ENCODE data around the gene KRTAP2-4. TPM values are rescaled to one million over a fixed set of nuclear protein-coding genes. Genes with fewer than 3 reads are reported as not detected.
"Not testable (repeated sequence)": the region's sequence is repeated elsewhere in the genome, so short reads cannot be mapped to it uniquely, and the experiment has no call there.

The KRTAP2-4 gene
- total RNA-seq, 1 experiment from 2014 or later = not detected

GRCh38 chr17:41037853-41038350 lies 27.8 kb downstream of the KRTAP2-4 start:
- Histone ChIP-seq H4K5ac (ENCODE audit: insufficient read length, low read depth, low read length) (no peak overlapping the region), H3K79me2 (ENCODE audit: insufficient read depth, low read length) (no peaks in the 10 kb centered on the region), H2AFZ (ENCODE audit: low read length) (no peak overlapping the region), H3K79me1 (ENCODE audit: insufficient read depth, low read depth, low read length, poor library complexity, severe bottlenecking) (no peaks in the 10 kb centered on the region), H3K4ac (ENCODE audit: low read depth, low read length) (no peak overlapping the region), H4K8ac (replicated peaks; ENCODE audit: insufficient read length, low read depth, low read length) (no peak overlapping the region), H3K56ac (ENCODE audit: insufficient read length, low read depth, low read length) (no peak overlapping the region), H3K27me3 (ENCODE audit: insufficient read depth, low read length) (no peaks in the 10 kb centered on the region), H3K9ac (ENCODE audit: extremely low read depth, insufficient read length, low read length) (no peak overlapping the region), H3K27ac (ENCODE audit: insufficient read length, low read depth, low read length) (no peak overlapping the region), H3K4me1 (ENCODE audit: insufficient read depth, low read length) (peaks cover 2% of the 10 kb centered on the region; the same call in 1 of the 2 replicates), H3K14ac (ENCODE audit: insufficient read depth, low read length) (no peak overlapping the region), H3K9me3 (ENCODE audit: control insufficient read depth, low read depth, low read length) (no peaks in the 10 kb centered on the region), H2BK5ac (ENCODE audit: insufficient read length, low read length) (no peak overlapping the region), H2BK12ac (ENCODE audit: insufficient read length, low read depth, low read length) (no peak overlapping the region), H3T11ph (ENCODE audit: low read length) (no peak overlapping the region), H2BK15ac (ENCODE audit: low read depth, low read length) (no peak overlapping the region), H3K18ac (ENCODE audit: insufficient read length, low read depth, low read length) (no peak overlapping the region), H3K23me2 (ENCODE audit: insufficient read length, low read depth, low read length, poor library complexity, severe bottlenecking) (no peaks in the 10 kb centered on the region), H3K4me2 (ENCODE audit: insufficient read depth, insufficient read length, low read length) (no peak overlapping the region), H2AK5ac (ENCODE audit: insufficient read length, low read length) (no peak overlapping the region), H2BK120ac (ENCODE audit: low read depth, low read length, poor library complexity, severe bottlenecking) (no peak overlapping the region), H4K91ac (ENCODE audit: insufficient read length, low read depth, low read length) (no peak overlapping the region), H2BK20ac (ENCODE audit: low read depth, low read length, poor library complexity, severe bottlenecking) (no peak overlapping the region), H3K23ac (ENCODE audit: insufficient read length, low read depth, low read length) (no peak overlapping the region), H4K20me1 (ENCODE audit: control insufficient read depth, insufficient read depth, insufficient read length) (no peaks in the 10 kb centered on the region)
- Mint-ChIP-seq H3K4me1 (peaks cover 34 to 36% of the 10 kb centered on the region in 2 experiments), H3K9me3 (no peaks in the 10 kb centered on the region; a peak in 1 of 5 replicates), H3K4me3 (no peak overlapping the region), H3K27ac (peak overlapping the region in 1 of 3 experiments; percentile 12; a peak in 1 of 7 replicates), H3K36me3 (ENCODE audit: insufficient read depth in 1 of 3, low read depth in 3 of 3) (no peaks in the 10 kb centered on the region; a peak in 1 of 7 replicates), H3K27me3 (ENCODE audit: low read depth) (no peaks in the 10 kb centered on the region)
- TF ChIP-seq, protein P1, sequence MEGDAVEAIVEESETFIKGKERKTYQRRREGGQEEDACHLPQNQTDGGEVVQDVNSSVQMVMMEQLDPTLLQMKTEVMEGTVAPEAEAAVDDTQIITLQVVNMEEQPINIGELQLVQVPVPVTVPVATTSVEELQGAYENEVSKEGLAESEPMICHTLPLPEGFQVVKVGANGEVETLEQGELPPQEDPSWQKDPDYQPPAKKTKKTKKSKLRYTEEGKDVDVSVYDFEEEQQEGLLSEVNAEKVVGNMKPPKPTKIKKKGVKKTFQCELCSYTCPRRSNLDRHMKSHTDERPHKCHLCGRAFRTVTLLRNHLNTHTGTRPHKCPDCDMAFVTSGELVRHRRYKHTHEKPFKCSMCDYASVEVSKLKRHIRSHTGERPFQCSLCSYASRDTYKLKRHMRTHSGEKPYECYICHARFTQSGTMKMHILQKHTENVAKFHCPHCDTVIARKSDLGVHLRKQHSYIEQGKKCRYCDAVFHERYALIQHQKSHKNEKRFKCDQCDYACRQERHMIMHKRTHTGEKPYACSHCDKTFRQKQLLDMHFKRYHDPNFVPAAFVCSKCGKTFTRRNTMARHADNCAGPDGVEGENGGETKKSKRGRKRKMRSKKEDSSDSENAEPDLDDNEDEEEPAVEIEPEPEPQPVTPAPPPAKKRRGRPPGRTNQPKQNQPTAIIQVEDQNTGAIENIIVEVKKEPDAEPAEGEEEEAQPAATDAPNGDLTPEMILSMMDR (conservative IDR thresholded peaks at IDR 0.05) = no peak
- no peak for DNase-seq
- no CpG with 5 or more reads among the region's 2 CpGs for WGBS (ENCODE audit: extremely low coverage, insufficient read length, low lambda C conversion rate)

- not testable (repeated sequence) for H2BK120ac ChIP-seq (ENCODE audit: low read depth, low read length, poor library complexity, severe bottlenecking); H2AFZ ChIP-seq (ENCODE audit: low read length); H4K8ac ChIP-seq (replicated peaks; ENCODE audit: insufficient read length, low read depth, low read length); H3K9me3 Mint-ChIP-seq; DNase-seq; H2BK12ac ChIP-seq (ENCODE audit: insufficient read length, low read depth, low read length); H3K27ac Mint-ChIP-seq; H2AK5ac ChIP-seq (ENCODE audit: insufficient read length, low read length); H3K14ac ChIP-seq (ENCODE audit: insufficient read depth, low read length); H2BK20ac ChIP-seq (ENCODE audit: low read depth, low read length, poor library complexity, severe bottlenecking); H3K27me3 Mint-ChIP-seq (ENCODE audit: low read depth); H3K27me3 ChIP-seq (ENCODE audit: insufficient read depth, low read length); H4K20me1 ChIP-seq (ENCODE audit: control insufficient read depth, insufficient read depth, insufficient read length); H4K91ac ChIP-seq (ENCODE audit: insufficient read length, low read depth, low read length); H3K4me2 ChIP-seq (ENCODE audit: insufficient read depth, insufficient read length, low read length); H3K27ac ChIP-seq (ENCODE audit: insufficient read length, low read depth, low read length); H3K79me2 ChIP-seq (ENCODE audit: insufficient read depth, low read length); H3K23ac ChIP-seq (ENCODE audit: insufficient read length, low read depth, low read length); H3K9me3 ChIP-seq (ENCODE audit: control insufficient read depth, low read depth, low read length); H2BK15ac ChIP-seq (ENCODE audit: low read depth, low read length); H3K4me3 Mint-ChIP-seq; H3K56ac ChIP-seq (ENCODE audit: insufficient read length, low read depth, low read length); H3K36me3 Mint-ChIP-seq (ENCODE audit: insufficient read depth in 1 of 3, low read depth in 3 of 3); H3K23me2 ChIP-seq (ENCODE audit: insufficient read length, low read depth, low read length, poor library complexity, severe bottlenecking); H3K4ac ChIP-seq (ENCODE audit: low read depth, low read length); H2BK5ac ChIP-seq (ENCODE audit: insufficient read length, low read length); H3K4me1 ChIP-seq (ENCODE audit: insufficient read depth, low read length); H3T11ph ChIP-seq (ENCODE audit: low read length); H4K5ac ChIP-seq (ENCODE audit: insufficient read length, low read depth, low read length); H3K18ac ChIP-seq (ENCODE audit: insufficient read length, low read depth, low read length); H3K9ac ChIP-seq (ENCODE audit: extremely low read depth, insufficient read length, low read length); H3K79me1 ChIP-seq (ENCODE audit: insufficient read depth, low read depth, low read length, poor library complexity, severe bottlenecking)
- no CpG with 5 or more reads among the region's 10 CpGs for WGBS (ENCODE audit: extremely low coverage, insufficient read length, low lambda C conversion rate)
- H3K4me1 Mint-ChIP-seq = peaks cover 26 to 28% of the 10 kb centered on the region in 2 experiments
Measured at GRCh38 chr17:41034346-41034935, 31.2 kb downstream of the KRTAP2-4 start, which contains the start of gene KRTAP1-3. Gene KRTAP1-3, minus strand, starts transcription at chr17:41034874. Its CDS starts 53 bp downstream, at chr17:41034821.
